B cell (primary cell): ENCODE measurements around the gene HOXA3. TPM values are rescaled to one million over a fixed set of nuclear protein-coding genes. Genes with fewer than 3 reads are reported as not detected.

Experiments used
- ATAC-seq: fragments of 200-7000 bp; cut with Tn5 transposase; one replicate; pipeline ENCODE4 v1.10.0; 2021; ENCODE audit warnings: low read depth, mild to moderate bottlenecking, moderate number of reproducible peaks, moderate library complexity
- CTCF ChIA-PET: fragments of 350-600 bp; sonication (Branson Sonifier 250); formaldehyde crosslinking; loops from one replicate; lab custom pipeline; 2021; ENCODE audit warnings: antibody characterized with exemption, inconsistent platforms; lab: Charles Lee
- POLR2A ChIA-PET: fragments of 350-600 bp; sonication (Branson Sonifier 250); formaldehyde crosslinking; loops from one replicate; lab custom pipeline; 2021; ENCODE audit warnings: antibody characterized with exemption; lab: Charles Lee
- DNase-seq: peaks from one replicate; pipeline ENCODE4 v3.0.0; 2013
- H2AFZ ChIP-seq: 2 replicates; pipeline ENCODE4 v1.6.1; 2012; ENCODE audit warnings: mild to moderate bottlenecking, low read depth, low read length; ENCODE audit not compliant: insufficient read depth, poor library complexity, severe bottlenecking
- H3K27ac ChIP-seq, 2 donors: 1 replicate in 1 of 2; 2 replicates in 1 of 2; pipeline ENCODE4 v1.5.1; 2012 to 2013; ENCODE audit warnings: low read length in 2 of 2, mild to moderate bottlenecking in 2 of 2, moderate library complexity in 1 of 2
- H3K27me3 ChIP-seq, 4 experiments: fragments of 200-600 bp in 1 of 4; sonication (generic) in 1 of 4; replicated peaks in 1 of 4; 1 replicate in 2 of 4; 2 replicates in 2 of 4; pipeline versions ENCODE4 v1.6.1 to v1.7.0; 2013 to 2016; ENCODE audit warnings: low read length in 3 of 4, mild to moderate bottlenecking in 2 of 4, mixed read lengths in 1 of 4, moderate library complexity in 1 of 4; ENCODE audit not compliant: insufficient read depth in 4 of 4, control insufficient read depth in 3 of 4; ENCODE audit errors: control extremely low read depth in 1 of 4
- H3K36me3 ChIP-seq, 2 experiments: replicated peaks in 1 of 2; 1 replicate in 1 of 2; 2 replicates in 1 of 2; pipeline versions ENCODE4 v1.6.1 to v1.7.1; 2013; ENCODE audit warnings: low read length in 1 of 2; ENCODE audit not compliant: insufficient read depth in 2 of 2, control insufficient read depth in 1 of 2; ENCODE audit errors: control extremely low read depth in 1 of 2, extremely low read depth in 1 of 2
- H3K4me1 ChIP-seq, 2 donors: fragments of 200-600 bp in 1 of 2; sonication (generic) in 1 of 2; 1 replicate in 1 of 2; 2 replicates in 1 of 2; pipeline versions ENCODE4 v1.5.1 to v1.6.1; 2013 to 2017; ENCODE audit warnings: low read length in 2 of 2; ENCODE audit not compliant: control insufficient read depth in 2 of 2, insufficient read depth in 2 of 2
- H3K4me2 ChIP-seq: replicated peaks from 2 replicates; pipeline ENCODE3; 2012; ENCODE audit warnings: mild to moderate bottlenecking, low read depth, low read length; ENCODE audit not compliant: poor library complexity, severe bottlenecking
- H3K4me3 ChIP-seq, 5 experiments: fragments of 200-600 bp in 1 of 5; sonication (generic) in 1 of 5; 1 replicate in 3 of 5; 2 replicates in 2 of 5; pipeline versions ENCODE4 v1.5.1 to v1.7.0; 2011 to 2016; ENCODE audit warnings: low read length in 4 of 5, mild to moderate bottlenecking in 4 of 5, low read depth in 2 of 5, control low read depth in 1 of 5, moderate library complexity in 1 of 5; ENCODE audit not compliant: insufficient read depth in 1 of 5; ENCODE audit errors: control extremely low read depth in 1 of 5, extremely low read depth in 1 of 5
- H3K79me2 ChIP-seq: fragments of 200-600 bp; sonication (generic); one replicate; pipeline ENCODE4 v1.6.0; 2016; ENCODE audit warnings: low read length; ENCODE audit not compliant: control insufficient read depth, insufficient read depth
- H3K9ac ChIP-seq: fragments of 200-600 bp; sonication (generic); 2 replicates; pipeline ENCODE4 v1.6.1; 2017; ENCODE audit warnings: mild to moderate bottlenecking, low read length, moderate library complexity
- H3K9me3 ChIP-seq, 3 donors: one replicate each; pipeline versions ENCODE4 v1.6.1 to v1.7.1; 2013; ENCODE audit warnings: low read length in 2 of 3; ENCODE audit not compliant: control insufficient read depth in 2 of 3, insufficient read depth in 1 of 3; ENCODE audit errors: control extremely low read depth in 1 of 3
- H4K20me1 ChIP-seq: 2 replicates; pipeline ENCODE4 v1.6.0; 2012; ENCODE audit warnings: mild to moderate bottlenecking, low read length; ENCODE audit not compliant: insufficient read depth, control insufficient read depth, poor library complexity, severe bottlenecking
- H3K27ac Mint-ChIP-seq: one replicate; pipeline ENCODE4 v1.8.0; 2021; ENCODE audit warnings: mixed read lengths
- H3K27me3 Mint-ChIP-seq: one replicate; pipeline ENCODE4 v1.8.0; 2021; ENCODE audit warnings: mixed read lengths
- H3K4me1 Mint-ChIP-seq: one replicate; pipeline ENCODE4 v1.8.0; 2021; ENCODE audit warnings: mixed read lengths
- H3K4me3 Mint-ChIP-seq: one replicate; pipeline ENCODE4 v1.8.0; 2021; ENCODE audit warnings: mixed read lengths
- H3K9me3 Mint-ChIP-seq: one replicate; pipeline ENCODE4 v1.8.0; 2022; ENCODE audit warnings: mixed read lengths; ENCODE audit not compliant: insufficient read depth
- EZH2 ChIP-seq: IDR thresholded peaks from 2 replicates; pipeline ENCODE4 v1.6.1; 2012; ENCODE audit warnings: borderline replicate concordance, low read depth, mild to moderate bottlenecking, moderate library complexity, low read length; ENCODE audit not compliant: insufficient read depth, poor library complexity, severe bottlenecking
- WGBS: methylation state at CpG from one replicate; pipeline ENCODE4 v1.1.5; 2013; ENCODE audit warnings: missing lambda C conversion rate; ENCODE audit not compliant: insufficient coverage; 5-methylcytosine and 5-hydroxymethylcytosine counted together
- intact Hi-C: fragments of 100-400 bp; cut with micrococcal nuclease; formaldehyde crosslinking; loops from one replicate; pipeline ENCODE4 v1.10.0; 2022
- polyA plus RNA-seq: library from polyadenylated mRNA; depleted of rRNA; stranded (reverse); fragments of >200 nt; gene quantifications from 2 replicates; pipeline ENCODE4 v1.2.3, GENCODE V29; 2012
- total RNA-seq, 2 donors: library from RNA; stranded (reverse); fragments of 120-200 nt in 1 of 2; gene quantifications; 1 replicate in 1 of 2; 2 replicates in 1 of 2; pipeline versions ENCODE4 v1.2.3 to v1.2.4, GENCODE V29; 2013 to 2022
- TF ChIP-seq, protein P1 (sequence below): fragments of 200-600 bp; IDR thresholded peaks from one replicate; pipeline ENCODE4 v1.8.0; 2022; ENCODE audit warnings: antibody characterized with exemption, mild to moderate bottlenecking

HOXA3 gene
- total and polyA plus RNA-seq, 2 donors (not counting 1 experiment from before 2014, with no cell fraction given): 0.07 TPM; not detected in 1

DNA sequence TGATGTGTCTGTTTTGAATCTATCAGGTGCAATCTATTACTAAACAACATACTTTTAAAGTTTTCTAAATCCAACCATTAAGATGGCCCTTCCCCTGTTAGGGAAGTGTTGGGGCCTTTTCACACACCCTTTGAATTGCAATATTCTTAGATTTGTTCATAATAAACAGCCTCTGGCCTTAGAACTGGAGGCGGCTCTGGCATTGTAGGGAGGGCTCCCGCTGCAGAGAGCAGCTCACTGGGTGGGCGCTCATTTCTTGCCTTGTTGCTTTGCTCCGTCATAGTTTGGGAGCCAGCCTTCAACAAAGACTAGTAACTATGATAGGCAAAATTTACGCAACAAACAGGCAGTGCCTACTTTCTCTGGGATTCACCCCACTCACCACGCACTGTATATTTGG, 26.0 kb upstream of the HOXA3 start:
- Histone ChIP-seq H3K4me3 (no peak overlapping the region), H3K9ac (no peak overlapping the region), H3K36me3 (no peaks in the 10 kb centered on the region), H2AFZ (no peak overlapping the region), H4K20me1 (no peaks in the 10 kb centered on the region), H3K79me2 (no peaks in the 10 kb centered on the region), H3K9me3 (peaks cover 0 to 50% (median 0%) of the 10 kb centered on the region in 3 donors), H3K4me1 (peaks cover 23 to 40% of the 10 kb centered on the region in 2 donors), H3K27ac (no peak overlapping the region), H3K27me3 (peaks cover 0 to 94% (median 73%) of the 10 kb centered on the region in 4 experiments), H3K4me2 (no peak overlapping the region)
- Mint-ChIP-seq H3K9me3 (no peaks in the 10 kb centered on the region), H3K4me3 (no peak overlapping the region), H3K4me1 (peaks cover 11% of the 10 kb centered on the region), H3K27ac (no peak overlapping the region), H3K27me3 (peaks cover 60% of the 10 kb centered on the region)
- CTCF ChIA-PET: interaction anchor here (0.6 to 2.7 kb wide), 9 partner anchors 16 to 1286 kb away, joined by 3 to 15 read pairs (median 4); no protein-coding TSS in a partner anchor
- intact Hi-C loops: no loop called here
- no peak for DNase-seq
- no peak for ATAC-seq
- TF ChIP-seq, protein P1, sequence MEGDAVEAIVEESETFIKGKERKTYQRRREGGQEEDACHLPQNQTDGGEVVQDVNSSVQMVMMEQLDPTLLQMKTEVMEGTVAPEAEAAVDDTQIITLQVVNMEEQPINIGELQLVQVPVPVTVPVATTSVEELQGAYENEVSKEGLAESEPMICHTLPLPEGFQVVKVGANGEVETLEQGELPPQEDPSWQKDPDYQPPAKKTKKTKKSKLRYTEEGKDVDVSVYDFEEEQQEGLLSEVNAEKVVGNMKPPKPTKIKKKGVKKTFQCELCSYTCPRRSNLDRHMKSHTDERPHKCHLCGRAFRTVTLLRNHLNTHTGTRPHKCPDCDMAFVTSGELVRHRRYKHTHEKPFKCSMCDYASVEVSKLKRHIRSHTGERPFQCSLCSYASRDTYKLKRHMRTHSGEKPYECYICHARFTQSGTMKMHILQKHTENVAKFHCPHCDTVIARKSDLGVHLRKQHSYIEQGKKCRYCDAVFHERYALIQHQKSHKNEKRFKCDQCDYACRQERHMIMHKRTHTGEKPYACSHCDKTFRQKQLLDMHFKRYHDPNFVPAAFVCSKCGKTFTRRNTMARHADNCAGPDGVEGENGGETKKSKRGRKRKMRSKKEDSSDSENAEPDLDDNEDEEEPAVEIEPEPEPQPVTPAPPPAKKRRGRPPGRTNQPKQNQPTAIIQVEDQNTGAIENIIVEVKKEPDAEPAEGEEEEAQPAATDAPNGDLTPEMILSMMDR: no peak
- no peak for TF ChIP-seq EZH2
- POLR2A ChIA-PET: no interaction called here
- 93% methylated on average over 4 of the region's 6 CpGs for WGBS

DNA sequence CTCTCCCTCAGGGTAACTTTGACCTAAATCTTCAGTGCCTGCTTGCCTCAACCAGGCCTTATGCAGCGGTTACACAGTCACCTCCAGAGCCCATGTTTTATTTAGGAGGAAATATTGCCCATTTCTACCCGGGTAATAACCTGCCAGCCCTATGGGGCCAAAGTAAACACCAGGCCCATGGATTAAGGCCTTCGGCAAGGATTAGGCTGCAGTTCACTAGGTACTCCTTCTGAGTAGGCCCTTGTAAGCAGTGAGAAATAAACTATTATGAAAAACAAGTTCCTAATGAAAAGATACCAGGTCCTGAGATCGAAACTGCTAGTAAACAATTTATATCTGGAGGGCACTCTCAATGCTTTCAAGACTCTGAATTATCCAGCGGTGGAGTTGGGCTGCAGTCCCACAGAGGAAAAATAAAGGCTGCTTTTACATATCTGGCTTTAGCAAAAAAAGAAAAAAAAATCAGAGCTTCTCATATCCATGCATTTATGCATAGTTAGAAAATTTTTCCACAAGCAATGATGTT, 25.5 kb upstream of the HOXA3 start:
- peaks cover 59% of the 10 kb centered on the region for H3K27me3 Mint-ChIP-seq
- Histone ChIP-seq H3K9me3 (peaks cover 0 to 49% (median under 1%) of the 10 kb centered on the region in 3 donors), H3K27me3 (peaks cover 0 to 93% (median 70%) of the 10 kb centered on the region in 4 experiments), H3K4me3 (no peak overlapping the region), H3K4me2 (no peak overlapping the region), H3K79me2 (no peaks in the 10 kb centered on the region), H4K20me1 (no peaks in the 10 kb centered on the region), H2AFZ (no peak overlapping the region), H3K27ac (no peak overlapping the region), H3K4me1 (peaks cover 23 to 40% of the 10 kb centered on the region in 2 donors), H3K9ac (no peak overlapping the region), H3K36me3 (no peaks in the 10 kb centered on the region)
- H3K27ac Mint-ChIP-seq: no peak overlapping the region
- POLR2A ChIA-PET: no interaction called here
- no peaks in the 10 kb centered on the region for H3K9me3 Mint-ChIP-seq
- peaks cover 11% of the 10 kb centered on the region for H3K4me1 Mint-ChIP-seq
- WGBS: 93% methylated on average over 3 of the region's 5 CpGs
- TF ChIP-seq EZH2: no peak
- TF ChIP-seq, protein P1: no peak
- DNase-seq (no peak), ATAC-seq (no peak)
- H3K4me3 Mint-ChIP-seq: no peak overlapping the region
- intact Hi-C loops: no loop called here
- CTCF ChIA-PET: interaction anchor here (0.9 to 2.7 kb wide), 4 partner anchors 8 to 32 kb away, joined by 4 to 9 read pairs (median 6); no protein-coding TSS in a partner anchor
